SK-N-SH (cell line): ENCODE data around the gene BICD2. TPM values are rescaled to one million over a fixed set of nuclear protein-coding genes. Genes with fewer than 3 reads are reported as not detected.
A peak's percentile ranks its signal among the peaks of the same experiment; 100 is the strongest.

Source experiments
- CTCF ChIA-PET: fragments of 300-600, 350-600 bp; formaldehyde crosslinking; extraction: SDS; loops from one replicate; lab custom pipeline; 2021; lab: Yijun Ruan, JAX
- POLR2A ChIA-PET: fragments of 350-600 bp; sonication (Branson Sonifier 250); formaldehyde crosslinking; extraction: SDS; loops from one replicate; lab custom pipeline; 2020; ENCODE audit warnings: antibody characterized with exemption, inconsistent platforms; lab: Yijun Ruan, JAX
- DNase-seq: peaks from one replicate; pipeline ENCODE4 v3.0.0; 2012
- H2AFZ ChIP-seq: fragments of 200-600 bp; sonication (generic); 2 replicates; pipeline ENCODE4 v1.8.1; 2016; ENCODE audit warnings: antibody characterized with exemption, mild to moderate bottlenecking, low read depth
- H3F3A ChIP-seq: fragments of 200-600 bp; sonication (generic); replicated peaks from 2 replicates; pipeline ENCODE3; 2016; ENCODE audit warnings: antibody characterized with exemption, mild to moderate bottlenecking; ENCODE audit not compliant: insufficient read depth
- H3K27ac ChIP-seq, 2 experiments: fragments of 200-500 bp in 1 of 2; fragments of 200-600 bp in 1 of 2; sonication (Bioruptor generic) in 1 of 2; sonication (generic), shearing (Covaris generic) in 1 of 2; 2 replicates each; pipeline versions ENCODE4 v1.5.1 to v1.6.1; 2014 to 2016; ENCODE audit warnings: low read depth in 2 of 2, inconsistent platforms in 1 of 2, low read length in 1 of 2, mild to moderate bottlenecking in 1 of 2, mixed read lengths in 1 of 2
- H3K27me3 ChIP-seq: fragments of 200-600 bp; sonication (generic), shearing (Covaris generic); 2 replicates; pipeline ENCODE4 v1.6.1; 2016; ENCODE audit warnings: mixed run types; ENCODE audit not compliant: insufficient read depth
- H3K36me3 ChIP-seq, 2 experiments: fragments of 200-500 bp in 1 of 2; fragments of 200-600 bp in 1 of 2; sonication (Bioruptor generic) in 1 of 2; sonication (generic) in 1 of 2; replicated peaks in 1 of 2; 2 replicates each; pipeline versions ENCODE3 to v1.5.1; 2014 to 2016; ENCODE audit warnings: low read length in 1 of 2, mild to moderate bottlenecking in 1 of 2; ENCODE audit not compliant: insufficient read depth in 2 of 2, control insufficient read depth in 1 of 2
- H3K4me1 ChIP-seq, 2 experiments: fragments of 200-500 bp in 1 of 2; fragments of 200-600 bp in 1 of 2; sonication (Bioruptor generic) in 1 of 2; sonication (generic), shearing (Covaris generic) in 1 of 2; 2 replicates each; pipeline versions ENCODE4 v1.5.1 to v1.6.1; 2014 to 2016; ENCODE audit warnings: low read depth in 1 of 2, low read length in 1 of 2, mixed run types in 1 of 2; ENCODE audit not compliant: insufficient read depth in 2 of 2, control insufficient read depth in 1 of 2
- H3K4me2 ChIP-seq: fragments of 200-600 bp; sonication (generic), shearing (Covaris generic); 2 replicates; pipeline ENCODE4 v1.6.1; 2017; ENCODE audit warnings: mixed run types
- H3K4me3 ChIP-seq, 2 experiments: fragments of 200-500 bp in 1 of 2; fragments of 200-600 bp in 1 of 2; sonication (Bioruptor generic) in 1 of 2; sonication (generic), shearing (Covaris generic) in 1 of 2; 2 replicates each; pipeline versions ENCODE4 v1.5.1 to v1.8.1; 2014 to 2016; ENCODE audit warnings: low read depth in 2 of 2, inconsistent platforms in 1 of 2, low read length in 1 of 2, mild to moderate bottlenecking in 1 of 2, mixed read lengths in 1 of 2, moderate library complexity in 1 of 2
- H3K79me2 ChIP-seq: fragments of 200-600 bp; sonication (generic); 2 replicates; pipeline ENCODE4 v1.8.1; 2017; ENCODE audit warnings: mild to moderate bottlenecking; ENCODE audit not compliant: insufficient read depth
- H3K9ac ChIP-seq: fragments of 200-600 bp; sonication (generic); 2 replicates; pipeline ENCODE4 v1.6.1; 2017; ENCODE audit warnings: mixed run types
- H3K9me2 ChIP-seq: fragments of 200-600 bp; sonication (generic); 2 replicates; pipeline ENCODE4 v1.6.1; 2017; ENCODE audit warnings: mixed run types
- H3K9me3 ChIP-seq: fragments of 200-600 bp; sonication (generic); 2 replicates; pipeline ENCODE4 v1.6.1; 2017; ENCODE audit warnings: mixed run types, mild to moderate bottlenecking, moderate library complexity
- H4K20me1 ChIP-seq: fragments of 200-600 bp; sonication (generic); 2 replicates; pipeline ENCODE4 v1.6.1; 2017; ENCODE audit warnings: mild to moderate bottlenecking, mixed run types; ENCODE audit not compliant: insufficient read depth
- EZH2phosphoT487 ChIP-seq: fragments of 200-600 bp; sonication (generic); IDR thresholded peaks from 2 replicates; pipeline ENCODE4 v1.6.1; 2017; ENCODE audit warnings: low read depth, mixed run types, mild to moderate bottlenecking, antibody characterized with exemption, moderate library complexity, borderline replicate concordance
- FOSL2 ChIP-seq: IDR thresholded peaks from 2 replicates; pipeline ENCODE4 v1.4.0; 2012; ENCODE audit warnings: low read depth, mild to moderate bottlenecking, moderate library complexity, borderline replicate concordance
- FOXM1 ChIP-seq: IDR thresholded peaks from 2 replicates; pipeline ENCODE4 v1.4.0; 2012; ENCODE audit warnings: low read depth, mild to moderate bottlenecking
- GABPA ChIP-seq: IDR thresholded peaks from 2 replicates; pipeline ENCODE4 v1.4.0; 2012; ENCODE audit warnings: low read depth, mild to moderate bottlenecking
- JUND ChIP-seq: IDR thresholded peaks from 2 replicates; pipeline ENCODE4 v1.4.0; 2012
- MAX ChIP-seq: IDR thresholded peaks from 2 replicates; pipeline ENCODE4 v1.4.0; 2012; ENCODE audit warnings: low read depth
- MEF2A ChIP-seq: IDR thresholded peaks from 2 replicates; pipeline ENCODE4 v1.4.0; 2012; ENCODE audit warnings: low read depth, borderline replicate concordance
- MXI1 ChIP-seq: IDR thresholded peaks from 2 replicates; pipeline ENCODE4 v1.6.1; 2012; ENCODE audit warnings: mild to moderate bottlenecking, low read depth, low read length, improper control_type of control experiment
- NFIC ChIP-seq: IDR thresholded peaks from 2 replicates; pipeline ENCODE4 v1.4.0; 2012; ENCODE audit warnings: borderline replicate concordance
- NRF1 ChIP-seq: IDR thresholded peaks from 2 replicates; pipeline ENCODE4 v1.6.1; 2012; ENCODE audit warnings: low read depth, mild to moderate bottlenecking, low read length
- POLR2AphosphoS5 ChIP-seq: IDR thresholded peaks from 2 replicates; pipeline ENCODE4 v1.6.1; 2012; ENCODE audit warnings: low read depth, low read length
- RAD21 ChIP-seq: IDR thresholded peaks from 2 replicates; pipeline ENCODE4 v1.6.1; 2012; ENCODE audit warnings: mild to moderate bottlenecking, low read length
- TAF1 ChIP-seq: IDR thresholded peaks from 2 replicates; pipeline ENCODE4 v1.6.1; 2012; ENCODE audit warnings: low read depth, mild to moderate bottlenecking, low read length, moderate library complexity, borderline replicate concordance
- USF1 ChIP-seq: IDR thresholded peaks from 2 replicates; pipeline ENCODE4 v1.4.0; 2012; ENCODE audit warnings: low read depth, borderline replicate concordance
- USF2 ChIP-seq: fragments of 150-350 bp; IDR thresholded peaks from 2 replicates; pipeline ENCODE4 v1.6.1; 2017; ENCODE audit warnings: antibody characterized with exemption, low read length, low read depth, borderline replicate concordance
- ZBTB33 ChIP-seq: IDR thresholded peaks from 2 replicates; pipeline ENCODE4 v1.4.0; 2012; ENCODE audit warnings: low read depth, borderline replicate concordance
- whole genome bisulfite sequencing: methylation state at CpG from one replicate; pipeline ENCODE4 v1.1.6; 2017; ENCODE audit warnings: low lambda C conversion rate; 5-methylcytosine and 5-hydroxymethylcytosine counted together
- polyA plus RNA-seq, 3 experiments: library from polyadenylated mRNA; depleted of rRNA; stranded (reverse); fragments of >200 nt; gene quantifications; 2 replicates each; pipeline ENCODE4 v1.2.3, GENCODE V29; 2012

Gene BICD2
- polyA plus RNA-seq, 1 of the 3 experiments (the other 2 are of a cell fraction): 19.6 TPM

- peaks cover 7% of the 10 kb centered on the region for H3F3A ChIP-seq
- no peak for DNase-seq
- no peak overlapping the region for H3K27ac ChIP-seq
- H3K4me1 ChIP-seq: peaks cover 9 to 47% of the 10 kb centered on the region in 2 experiments; a peak in 2 of 4 replicates
- TF ChIP-seq FOXM1 (no peak), MEF2A (no peak), USF2 (no peak), NFIC (no peak), FOSL2 (no peak), NRF1 (no peak), MXI1 (no peak), EZH2phosphoT487 (no peak), GABPA (no peak), RAD21 (no peak)
- WGBS: 76% methylated on average over 4 of the region's 4 CpGs
- no peaks in the 10 kb centered on the region for H3K9me2 ChIP-seq
- POLR2A ChIA-PET: no interaction called here
- peaks cover 0 to 5% of the 10 kb centered on the region in 2 experiments for H3K36me3 ChIP-seq
- CTCF ChIA-PET: interaction anchor here (2.1 to 3.6 kb wide), 2 partner anchors 29 to 45 kb away, joined by 7 to 32 read pairs; no protein-coding TSS in a partner anchor
- H2AFZ ChIP-seq: no peak overlapping the region
- no peaks in the 10 kb centered on the region for H3K9me3 ChIP-seq
- H3K4me3 ChIP-seq: no peak overlapping the region
- H3K79me2 ChIP-seq: peaks cover 72% of the 10 kb centered on the region
- H3K9ac ChIP-seq: no peak overlapping the region
- H3K4me2 ChIP-seq: peak overlapping the region; percentile 99
- H4K20me1 ChIP-seq: peaks cover 52% of the 10 kb centered on the region
- no peaks in the 10 kb centered on the region for H3K27me3 ChIP-seq
Observed at GRCh38 chr9:92762196-92762595, 2.4 kb downstream of the BICD2 start.

- POLR2A ChIA-PET: no interaction called here
- Histone ChIP-seq H3K79me2 (peaks cover 78% of the 10 kb centered on the region), H3K4me2 (no peak overlapping the region; the same call in 1 of the 2 replicates)
- TF ChIP-seq USF1: no peak
- no peak for TF ChIP-seq TAF1
- TF ChIP-seq MAX: no peak
- no peak for TF ChIP-seq ZBTB33
- no peak for TF ChIP-seq POLR2AphosphoS5
- TF ChIP-seq FOXM1: no peak
- TF ChIP-seq JUND: no peak
- no peak for TF ChIP-seq EZH2phosphoT487
- TF ChIP-seq RAD21: no peak
- TF ChIP-seq MXI1: no peak
- TF ChIP-seq, all 33 proteins: peak for 0
- no peak overlapping the region for H3K4me3 ChIP-seq
- peaks cover 0 to 5% of the 10 kb centered on the region in 2 experiments for H3K36me3 ChIP-seq
- H2AFZ ChIP-seq: no peak overlapping the region
- no peak for DNase-seq
- CTCF ChIA-PET: interaction anchor here (0.8 to 1.6 kb wide), 5 partner anchors 15 to 46 kb away, joined by 3 to 6 read pairs (median 3); no protein-coding TSS in a partner anchor
- H3F3A ChIP-seq: peaks cover 7% of the 10 kb centered on the region
- no peaks in the 10 kb centered on the region for H3K27me3 ChIP-seq
- peaks cover 52% of the 10 kb centered on the region for H4K20me1 ChIP-seq
- peaks cover 9 to 47% of the 10 kb centered on the region in 2 experiments; a peak in 2 of 4 replicates for H3K4me1 ChIP-seq
- H3K9me2 ChIP-seq: no peaks in the 10 kb centered on the region
- WGBS: 84% methylated on average over 3 of the region's 6 CpGs
- no peaks in the 10 kb centered on the region for H3K9me3 ChIP-seq
- no peak overlapping the region for H3K9ac ChIP-seq
- H3K27ac ChIP-seq: no peak overlapping the region
Observed at GRCh38 chr9:92761686-92762085, 2.9 kb downstream of the BICD2 start.
